Nephron (organoid): Measurements from ENCODE around the gene HDAC5.

Source experiments
- H3K27ac Mint-ChIP-seq, 3 experiments: 2 replicates each; pipeline ENCODE4 v1.8.0; 2020; ENCODE audit warnings: mixed read lengths in 3 of 3, mild to moderate bottlenecking in 2 of 3, moderate library complexity in 1 of 3
- H3K27me3 Mint-ChIP-seq: 2 replicates; pipeline ENCODE4 v1.8.0; 2021; ENCODE audit warnings: low read depth, mild to moderate bottlenecking, moderate library complexity, mixed read lengths
- H3K36me3 Mint-ChIP-seq: 2 replicates; pipeline ENCODE4 v1.8.0; 2020; ENCODE audit warnings: low read depth, mixed read lengths
- H3K4me1 Mint-ChIP-seq: 2 replicates; pipeline ENCODE4 v1.8.0; 2020; ENCODE audit warnings: mixed read lengths
- H3K4me3 Mint-ChIP-seq, 3 experiments: 2 replicates each; pipeline ENCODE4 v1.8.0; 2020; ENCODE audit warnings: mild to moderate bottlenecking in 3 of 3, mixed read lengths in 3 of 3, moderate library complexity in 2 of 3
- H3K9me3 Mint-ChIP-seq: 2 replicates; pipeline ENCODE4 v1.8.0; 2020; ENCODE audit warnings: mixed read lengths
- TF ChIP-seq, protein P1 (sequence below), 3 experiments: fragments of 200-600 bp; sonication (generic); IDR thresholded peaks; one replicate each; pipeline ENCODE4 v1.5.0; 2021; ENCODE audit warnings: antibody characterized with exemption in 3 of 3; ENCODE audit not compliant: unreplicated experiment in 3 of 3

HDAC5 gene

DNA sequence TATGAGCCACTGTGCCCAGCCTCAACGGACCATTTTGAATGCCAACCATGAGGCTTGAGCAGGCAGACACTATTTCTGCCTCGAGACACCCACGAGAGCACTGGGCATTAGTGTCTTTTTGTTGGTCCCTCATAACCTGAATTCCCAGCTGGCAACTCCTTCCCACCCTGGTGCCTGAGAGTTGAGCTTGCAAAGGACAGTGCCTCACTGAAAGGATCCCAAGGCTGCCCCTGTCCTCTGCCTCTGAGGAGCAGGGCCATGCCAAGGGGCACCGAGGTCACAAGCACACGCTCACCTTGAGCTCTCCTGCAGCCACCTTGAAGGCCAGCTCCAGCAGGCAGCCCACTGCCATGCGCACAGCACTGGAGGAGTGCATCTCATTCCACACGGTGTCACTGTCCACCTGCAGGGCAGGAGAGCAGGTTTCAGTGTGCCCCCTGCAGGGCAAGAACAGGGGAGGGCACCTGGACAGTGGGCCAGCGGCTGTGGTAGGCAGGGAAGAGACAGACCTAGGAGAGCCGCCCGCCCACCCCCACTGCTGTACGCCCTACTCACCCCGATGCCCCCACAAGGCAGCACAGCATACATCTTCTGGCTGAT is 40.1 kb downstream of the HDAC5 start:
- no peak overlapping the region for H3K27ac Mint-ChIP-seq
- no peak overlapping the region for H3K4me3 Mint-ChIP-seq
- TF ChIP-seq, protein P1, sequence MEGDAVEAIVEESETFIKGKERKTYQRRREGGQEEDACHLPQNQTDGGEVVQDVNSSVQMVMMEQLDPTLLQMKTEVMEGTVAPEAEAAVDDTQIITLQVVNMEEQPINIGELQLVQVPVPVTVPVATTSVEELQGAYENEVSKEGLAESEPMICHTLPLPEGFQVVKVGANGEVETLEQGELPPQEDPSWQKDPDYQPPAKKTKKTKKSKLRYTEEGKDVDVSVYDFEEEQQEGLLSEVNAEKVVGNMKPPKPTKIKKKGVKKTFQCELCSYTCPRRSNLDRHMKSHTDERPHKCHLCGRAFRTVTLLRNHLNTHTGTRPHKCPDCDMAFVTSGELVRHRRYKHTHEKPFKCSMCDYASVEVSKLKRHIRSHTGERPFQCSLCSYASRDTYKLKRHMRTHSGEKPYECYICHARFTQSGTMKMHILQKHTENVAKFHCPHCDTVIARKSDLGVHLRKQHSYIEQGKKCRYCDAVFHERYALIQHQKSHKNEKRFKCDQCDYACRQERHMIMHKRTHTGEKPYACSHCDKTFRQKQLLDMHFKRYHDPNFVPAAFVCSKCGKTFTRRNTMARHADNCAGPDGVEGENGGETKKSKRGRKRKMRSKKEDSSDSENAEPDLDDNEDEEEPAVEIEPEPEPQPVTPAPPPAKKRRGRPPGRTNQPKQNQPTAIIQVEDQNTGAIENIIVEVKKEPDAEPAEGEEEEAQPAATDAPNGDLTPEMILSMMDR (IDR thresholded peaks at IDR 0.05; ENCODE audit: unreplicated experiment in 3 of 3), result peak in 1 of 3 experiments; percentile 17
- peaks cover 10% of the 10 kb centered on the region for H3K4me1 Mint-ChIP-seq
- H3K9me3 Mint-ChIP-seq, result no peaks in the 10 kb centered on the region
- peaks cover 47% of the 10 kb centered on the region for H3K36me3 Mint-ChIP-seq
- H3K27me3 Mint-ChIP-seq, result peaks cover 6% of the 10 kb centered on the region

DNA sequence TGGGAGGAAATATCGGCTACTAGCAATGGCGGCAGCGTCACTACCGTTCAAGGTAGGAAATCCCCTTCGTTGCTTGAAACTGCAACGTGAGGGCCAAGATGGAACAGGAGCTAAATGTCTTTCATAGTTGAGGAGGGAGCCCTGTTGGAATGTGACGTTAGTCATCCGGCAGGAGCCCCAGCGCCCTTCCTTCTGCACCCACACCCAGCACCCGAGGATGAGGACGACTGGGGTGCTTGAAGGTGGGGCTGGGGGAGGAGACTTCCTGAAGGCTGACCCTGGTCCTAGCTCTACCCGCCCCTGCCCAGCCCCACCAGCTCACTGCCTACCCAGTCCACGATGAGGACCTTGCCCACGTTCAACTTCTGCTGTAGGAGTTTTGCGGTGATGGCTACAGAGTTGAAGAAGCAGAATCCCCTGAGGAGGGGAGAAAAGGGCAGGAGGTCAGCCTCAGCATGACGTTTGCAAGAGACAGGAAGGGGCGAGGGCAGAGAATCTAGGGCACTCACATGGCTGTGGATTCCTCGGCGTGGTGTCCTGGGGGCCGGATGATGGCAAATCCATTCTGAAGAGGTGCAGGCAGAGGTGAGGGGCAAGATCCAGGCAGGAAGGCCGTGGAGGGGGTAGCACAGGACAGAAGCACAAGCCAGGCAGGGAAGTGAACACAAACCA is 41.0 kb downstream of the HDAC5 start:
- TF ChIP-seq, protein P1 (IDR thresholded peaks at IDR 0.05; ENCODE audit: unreplicated experiment in 3 of 3), result no peak
- Mint-ChIP-seq H3K27ac (peak overlapping the region in 1 of 3 experiments; percentile 32), H3K4me1 (peaks cover 7% of the 10 kb centered on the region), H3K9me3 (no peaks in the 10 kb centered on the region), H3K27me3 (peaks cover 6% of the 10 kb centered on the region), H3K4me3 (no peak overlapping the region), H3K36me3 (peaks cover 55% of the 10 kb centered on the region)

DNA sequence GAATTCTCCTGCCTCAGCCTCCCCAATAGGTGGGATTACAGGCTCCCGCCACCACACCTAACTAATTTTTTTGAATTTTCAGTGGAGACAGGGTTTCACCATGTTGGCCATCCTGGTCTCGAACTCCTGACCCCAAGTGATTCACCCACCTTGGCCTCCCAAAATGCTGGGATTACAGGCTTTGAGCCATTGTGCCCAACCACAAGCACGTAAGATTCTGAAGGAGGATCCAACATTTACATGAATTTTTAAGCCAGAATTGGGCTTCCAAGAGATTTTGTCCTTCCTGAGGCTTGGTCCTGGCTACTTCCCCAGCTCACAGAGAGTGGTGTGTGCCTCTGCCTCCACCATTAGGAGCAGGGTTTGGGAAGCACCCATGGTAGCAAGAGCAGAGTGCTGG is 41.8 kb downstream of the HDAC5 start:
- Mint-ChIP-seq H3K4me1 (peaks cover under 1% of the 10 kb centered on the region), H3K27me3 (peaks cover 6% of the 10 kb centered on the region), H3K4me3 (no peak overlapping the region), H3K36me3 (peaks cover 52% of the 10 kb centered on the region), H3K27ac (no peak overlapping the region), H3K9me3 (no peaks in the 10 kb centered on the region)
- TF ChIP-seq, protein P1 (IDR thresholded peaks at IDR 0.05; ENCODE audit: unreplicated experiment in 3 of 3), result no peak

DNA sequence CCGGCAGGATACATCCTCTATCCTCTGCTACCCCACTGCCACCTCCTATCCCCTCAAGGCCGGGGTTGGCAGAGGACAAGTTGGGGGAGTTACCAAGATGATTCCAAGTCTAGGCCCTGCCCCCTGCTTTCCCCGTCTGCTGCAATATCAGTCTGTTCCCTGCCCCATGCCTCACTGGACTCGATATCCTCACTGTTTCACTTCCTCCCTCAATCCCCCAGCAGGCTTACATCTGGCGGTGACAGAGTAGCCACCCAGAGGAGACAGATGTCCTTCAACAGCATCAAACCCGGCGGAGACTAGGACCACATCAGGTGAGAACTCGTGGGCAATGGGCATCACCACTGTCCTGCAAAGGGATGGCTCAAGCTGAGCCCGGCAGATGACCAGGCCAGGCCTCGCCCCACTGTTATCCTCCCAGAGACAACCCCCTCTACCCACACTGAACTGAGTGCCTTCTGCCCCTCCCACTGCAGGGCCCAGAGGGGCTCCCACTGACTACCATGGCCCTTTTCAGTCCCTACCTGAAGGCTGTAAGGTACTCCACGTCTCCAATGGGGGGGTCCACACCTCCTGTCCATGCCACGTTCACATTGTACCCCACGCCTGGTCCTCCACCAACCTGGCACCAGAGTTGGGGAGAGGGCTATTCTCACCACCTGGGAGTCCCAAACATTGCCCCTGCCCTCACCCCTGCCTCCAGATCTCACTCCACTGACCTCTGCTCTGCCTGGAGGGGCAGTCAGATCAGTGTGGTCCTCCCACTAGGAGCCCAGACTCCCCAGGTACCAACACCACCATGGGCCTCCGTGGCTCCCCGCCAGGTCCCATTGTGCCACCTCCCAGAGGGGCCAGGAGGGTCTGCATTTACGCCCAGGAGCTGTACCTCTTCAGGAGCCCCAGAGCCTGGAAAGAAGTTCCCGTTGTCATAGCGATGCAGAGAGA is 43.3 kb downstream of the HDAC5 start:
- Mint-ChIP-seq H3K9me3 (no peaks in the 10 kb centered on the region), H3K27me3 (peaks cover 3% of the 10 kb centered on the region), H3K4me3 (no peak overlapping the region), H3K27ac (peak overlapping the region in 1 of 3 experiments; percentile 45), H3K36me3 (peaks cover 62% of the 10 kb centered on the region), H3K4me1 (no peaks in the 10 kb centered on the region)
- TF ChIP-seq, protein P1 (IDR thresholded peaks at IDR 0.05; ENCODE audit: unreplicated experiment in 3 of 3), result no peak

DNA sequence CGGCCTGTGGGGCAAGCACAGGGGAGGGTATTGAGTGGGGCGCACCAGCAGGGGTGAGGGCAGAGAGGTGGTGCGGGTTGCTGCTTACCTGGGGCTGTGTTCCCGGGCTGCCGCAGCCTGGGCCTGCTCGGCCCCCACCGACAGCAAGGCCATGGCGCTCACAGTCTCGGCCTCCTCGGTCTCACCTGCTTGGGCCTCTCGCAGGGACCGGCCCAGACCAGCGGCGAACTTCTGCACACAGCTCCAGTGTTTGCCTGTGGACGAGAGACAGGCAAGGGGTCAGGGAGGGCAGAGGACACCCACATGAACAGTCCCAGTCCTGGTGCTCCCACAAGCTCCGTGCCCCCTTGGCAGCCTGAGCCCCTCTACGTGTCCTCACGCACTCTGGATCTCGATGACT is 45.0 kb downstream of the HDAC5 start:
- Mint-ChIP-seq H3K4me1 (no peaks in the 10 kb centered on the region), H3K27me3 (peaks cover 3% of the 10 kb centered on the region), H3K36me3 (peaks cover 60% of the 10 kb centered on the region), H3K4me3 (no peak overlapping the region), H3K9me3 (no peaks in the 10 kb centered on the region), H3K27ac (no peak overlapping the region)
- TF ChIP-seq, protein P1 (IDR thresholded peaks at IDR 0.05; ENCODE audit: unreplicated experiment in 3 of 3), result no peak
